ENCODE results near the gene JAG1.

- TF ChIP-seq CTCF (IDR thresholded peaks at IDR 0.05) (no peak), EP300 (IDR thresholded peaks at IDR 0.05) (no peak), POLR2AphosphoS5 (IDR thresholded peaks at IDR 0.05) (no peak), POLR2A (IDR thresholded peaks at IDR 0.05; ENCODE audit: low read depth) (no peak)
Observed at GRCh38 chr20:10699489-10699888, 25.7 kb upstream of the JAG1 start.

All from esophagus muscularis mucosa (tissue), 4 donors.